ENCODE results near the gene WDR12. TPM values are rescaled to one million over a fixed set of nuclear protein-coding genes. Genes with fewer than 3 reads are reported as not detected.
"Not testable (repeated sequence)": the region's sequence is repeated elsewhere in the genome, so short reads cannot be mapped to it uniquely, and the experiment has no call there.

The WDR12 gene
- total and polyA plus RNA-seq, 2 donors (not counting 3 experiments of a cell fraction or from before 2014, with no cell fraction given) = 8.5 to 65.6 TPM

- H3K27me3 ChIP-seq (ENCODE audit: control insufficient read depth in 2 of 2, insufficient read depth in 2 of 2, low read length in 2 of 2) = no peaks in the 10 kb centered on the region
- no peak overlapping the region for H2AFZ ChIP-seq (ENCODE audit: low read depth, low read length)
- peaks cover 41% of the 10 kb centered on the region for H3K79me2 ChIP-seq (ENCODE audit: control insufficient read depth, insufficient read depth, low read length)
- POLR2A ChIA-PET = no interaction called here
- H3K9ac ChIP-seq (replicated peaks; ENCODE audit: extremely low read depth, insufficient read depth, low read length) = peak overlapping the region; percentile 97
- CTCF ChIA-PET = interaction anchor here (0.6 to 0.8 kb wide), 2 partner anchors 30 to 905 kb away, joined by 3 to 5 read pairs; no protein-coding TSS in a partner anchor
- no TSS peak for BruUV-seq (replicated peaks)
- H3K36me3 ChIP-seq (ENCODE audit: control insufficient read depth in 2 of 2, extremely low read depth in 1 of 2, insufficient read depth in 2 of 2, low read length in 2 of 2) = no peaks in the 10 kb centered on the region
- FAIRE-seq (no peak), DNase-seq (ENCODE audit: low read depth, low spot score) (no peak)
- peak overlapping the region; percentile 84 to 97 (median 97) for H3K4me3 ChIP-seq (replicated peaks in 1 of 3; ENCODE audit: insufficient read depth in 1 of 3, low read depth in 1 of 3, low read length in 3 of 3)
- intact Hi-C loops (cut with micrococcal nuclease) (loop anchor here (1.0 to 10.0 kb wide), 4 partner anchors 104 to 544 kb away; partner anchors contain the start of genes ABI2 and NBEAL1), dilution Hi-C loops (cut with MboI; ENCODE audit: extremely low pct_ligation_motif_present, low sequenced_read_pairs) (no loop called here)
- peak overlapping the region; percentile 88 for H3K4me2 ChIP-seq (ENCODE audit: insufficient read depth, low read length)
- no peaks in the 10 kb centered on the region for H3K9me1 ChIP-seq (replicated peaks; ENCODE audit: control insufficient read depth, extremely low read depth, insufficient read depth, low read length)
- peaks cover 7% of the 10 kb centered on the region for H3K4me1 ChIP-seq (ENCODE audit: control insufficient read depth, extremely low read depth, insufficient read depth, low read length)
- H3K9me3 ChIP-seq (replicated peaks; ENCODE audit: control insufficient read depth, insufficient read depth, low read length) = no peaks in the 10 kb centered on the region
- TF ChIP-seq EZH2 (IDR thresholded peaks at IDR 0.05; ENCODE audit: borderline replicate concordance, low read depth, low read length, severe bottlenecking) (no peak), MAX (IDR thresholded peaks at IDR 0.05; ENCODE audit: insufficient read depth, insufficient read length) (no peak), FOS (IDR thresholded peaks at IDR 0.05; ENCODE audit: borderline replicate concordance, insufficient read depth, low read length) (no peak), POLR2AphosphoS5 (IDR thresholded peaks at IDR 0.05; ENCODE audit: insufficient read depth, low read depth, low read length) (no peak), CTCF (IDR thresholded peaks at IDR 0.05; ENCODE audit: extremely low read depth in 1 of 2, insufficient read depth in 1 of 2, low read depth in 1 of 2, low read length in 2 of 2) (no peak), GATA2 (IDR thresholded peaks at IDR 0.05; ENCODE audit: insufficient read depth, insufficient read length, low read depth, low read length) (no peak), MYC (IDR thresholded peaks at IDR 0.05; ENCODE audit: low read depth, low read length) (no peak), POLR2A (IDR thresholded peaks at IDR 0.05; ENCODE audit: low read depth, low read length) (no peak), JUN (IDR thresholded peaks at IDR 0.05; ENCODE audit: borderline replicate concordance, insufficient read depth, insufficient read length, low read depth) (no peak)
- H3K27ac ChIP-seq (ENCODE audit: insufficient read depth, low read depth, low read length) = peak overlapping the region; percentile 4
- H4K20me1 ChIP-seq (replicated peaks; ENCODE audit: control insufficient read depth, extremely low read depth, insufficient read depth, low read length) = no peaks in the 10 kb centered on the region
Measured at GRCh38 chr2:202910698-202911097, 775 bp downstream of the WDR12 start.

GRCh38 chr2:202910250-202910649 lies 1.2 kb downstream of the WDR12 start:
- H3K79me2 ChIP-seq (ENCODE audit: control insufficient read depth, insufficient read depth, low read length) = peaks cover 43% of the 10 kb centered on the region
- H3K27me3 ChIP-seq (ENCODE audit: control insufficient read depth in 2 of 2, insufficient read depth in 2 of 2, low read length in 2 of 2); H4K20me1 ChIP-seq (replicated peaks; ENCODE audit: control insufficient read depth, extremely low read depth, insufficient read depth, low read length); DNase-seq (ENCODE audit: low read depth, low spot score); H3K36me3 ChIP-seq (ENCODE audit: control insufficient read depth in 2 of 2, extremely low read depth in 1 of 2, insufficient read depth in 2 of 2, low read length in 2 of 2); H3K9ac ChIP-seq (replicated peaks; ENCODE audit: extremely low read depth, insufficient read depth, low read length); FAIRE-seq; POLR2A ChIA-PET; H3K9me3 ChIP-seq (replicated peaks; ENCODE audit: control insufficient read depth, insufficient read depth, low read length); H3K27ac ChIP-seq (ENCODE audit: insufficient read depth, low read depth, low read length); H3K4me1 ChIP-seq (ENCODE audit: control insufficient read depth, extremely low read depth, insufficient read depth, low read length); BruUV-seq (replicated peaks); dilution Hi-C loops (cut with MboI; ENCODE audit: extremely low pct_ligation_motif_present, low sequenced_read_pairs); H2AFZ ChIP-seq (ENCODE audit: low read depth, low read length); H3K9me1 ChIP-seq (replicated peaks; ENCODE audit: control insufficient read depth, extremely low read depth, insufficient read depth, low read length): not testable (repeated sequence)
- CTCF ChIA-PET = interaction anchor here (0.6 to 0.8 kb wide), 2 partner anchors 29 to 905 kb away, joined by 3 to 5 read pairs; no protein-coding TSS in a partner anchor
- intact Hi-C loops (cut with micrococcal nuclease) = loop anchor here (5.0 to 10.0 kb wide), 3 partner anchors 195 to 545 kb away; partner anchors contain the start of gene ABI2
- peak overlapping the region; percentile 88 for H3K4me2 ChIP-seq (ENCODE audit: insufficient read depth, low read length)
- H3K4me3 ChIP-seq (replicated peaks in 1 of 3; ENCODE audit: insufficient read depth in 1 of 3, low read depth in 1 of 3, low read length in 3 of 3) = peak overlapping the region in 2 of 3 experiments; percentile 97

All from endothelial cell of umbilical vein (primary cell).